Upper lobe of right lung (tissue), 1 donor: ENCODE measurements around the gene VSIR. TPM values are rescaled to one million over a fixed set of nuclear protein-coding genes. Genes with fewer than 3 reads are reported as not detected.

Source experiments
- ATAC-seq: fragments of 200-7000 bp; cut with Tn5 transposase; one replicate; pipeline ENCODE4 v1.9.1; 2020; ENCODE audit warnings: mild to moderate bottlenecking, moderate library complexity
- DNase-seq: peaks from one replicate; pipeline ENCODE4 v3.0.0-alpha.2; 2020
- H3K27ac ChIP-seq: fragments of 200-600 bp; one replicate; pipeline ENCODE4 v1.8.0; 2022
- H3K27me3 ChIP-seq: fragments of 200-600 bp; one replicate; pipeline ENCODE4 v1.8.0; 2022; ENCODE audit warnings: mild to moderate bottlenecking
- H3K36me3 ChIP-seq: fragments of 200-600 bp; one replicate; pipeline ENCODE4 v1.8.0; 2022
- H3K4me1 ChIP-seq: fragments of 200-600 bp; one replicate; pipeline ENCODE4 v1.8.0; 2022
- H3K4me3 ChIP-seq: fragments of 200-600 bp; one replicate; pipeline ENCODE4 v1.8.0; 2022; ENCODE audit warnings: mild to moderate bottlenecking
- H3K9me3 ChIP-seq: fragments of 200-600 bp; one replicate; pipeline ENCODE4 v1.8.0; 2022
- CTCF ChIP-seq: fragments of 200-600 bp; IDR thresholded peaks from one replicate; pipeline ENCODE4 v1.8.0; 2022; ENCODE audit warnings: antibody characterized with exemption
- intact Hi-C: fragments of 100-400 bp; cut with DNase I; formaldehyde crosslinking; loops from one replicate; pipeline ENCODE4 v1.11.0; 2022
- total RNA-seq: library from RNA; stranded (reverse); fragmentation: NEBNext Ultra II Directional; extraction: Animal tissue kit (Norgen Biotek cat#: 25700); gene quantifications from one replicate; pipeline ENCODE4 v1.2.1, GENCODE V29; 2021
- donor health status: DM: no; HTN: yes; CAD: no; lungs with severe emphysema.

Gene VSIR
- total RNA-seq, 1 donor from 2014 or later: 128 TPM

GRCh38 chr10:71814922-71815411 is 41.6 kb upstream of the VSIR start:
- H3K36me3 ChIP-seq: peaks cover 49% of the 10 kb centered on the region
- intact Hi-C loops: loop anchor here (10.0 kb wide), 1 partner anchor 430 kb away; no protein-coding TSS in a partner anchor

GRCh38 chr10:71812913-71813590 is 39.7 kb upstream of the VSIR start:
- H3K27ac ChIP-seq: no peak overlapping the region
- H3K4me3 ChIP-seq: no peak overlapping the region
- H3K36me3 ChIP-seq: peaks cover 30% of the 10 kb centered on the region
- peak; percentile 2 for ATAC-seq
- intact Hi-C loops: loop anchor here (10.0 kb wide), 1 partner anchor 428 kb away; no protein-coding TSS in a partner anchor
- TF ChIP-seq CTCF: no peak
- H3K9me3 ChIP-seq: no peaks in the 10 kb centered on the region
- no peaks in the 10 kb centered on the region for H3K4me1 ChIP-seq
- DNase-seq: no peak
- H3K27me3 ChIP-seq: no peaks in the 10 kb centered on the region

More at GRCh38 chr10:71814922-71815411, 41.6 kb upstream of the VSIR start:
- no peak overlapping the region for H3K4me3 ChIP-seq
- H3K9me3 ChIP-seq: no peaks in the 10 kb centered on the region
- ATAC-seq: no peak
- no peak for TF ChIP-seq CTCF
- H3K27ac ChIP-seq: no peak overlapping the region
- DNase-seq: no peak
- H3K4me1 ChIP-seq: peaks cover 5% of the 10 kb centered on the region
- H3K27me3 ChIP-seq: no peaks in the 10 kb centered on the region

- Histone ChIP-seq H3K27me3 (no peaks in the 10 kb centered on the region), H3K4me1 (no peaks in the 10 kb centered on the region), H3K9me3 (no peaks in the 10 kb centered on the region), H3K36me3 (peaks cover 22% of the 10 kb centered on the region), H3K4me3 (no peak overlapping the region), H3K27ac (no peak overlapping the region)
- peak; percentile 93 for TF ChIP-seq CTCF
- intact Hi-C loops: loop anchor here (10.0 kb wide), 1 partner anchor 427 kb away; no protein-coding TSS in a partner anchor
- peak; percentile 88 for ATAC-seq
- peak; percentile 86 for DNase-seq
Measured at GRCh38 chr10:71812016-71812912, 38.9 kb upstream of the VSIR start.

GRCh38 chr10:71811351-71811750 is 38.0 kb upstream of the VSIR start:
- no peak for ATAC-seq
- no peak for TF ChIP-seq CTCF
- Histone ChIP-seq H3K9me3 (no peaks in the 10 kb centered on the region), H3K4me1 (no peaks in the 10 kb centered on the region), H3K4me3 (no peak overlapping the region), H3K27ac (no peak overlapping the region), H3K36me3 (peaks cover 13% of the 10 kb centered on the region), H3K27me3 (no peaks in the 10 kb centered on the region)
- no peak for DNase-seq
- intact Hi-C loops: loop anchor here (10.0 kb wide), 1 partner anchor 427 kb away; no protein-coding TSS in a partner anchor

GRCh38 chr10:71810048-71810750 is 36.9 kb upstream of the VSIR start:
- Histone ChIP-seq H3K9me3 (no peaks in the 10 kb centered on the region), H3K36me3 (peaks cover 1% of the 10 kb centered on the region), H3K4me3 (no peak overlapping the region), H3K27ac (no peak overlapping the region), H3K27me3 (no peaks in the 10 kb centered on the region), H3K4me1 (no peaks in the 10 kb centered on the region)
- no peak for TF ChIP-seq CTCF
- ATAC-seq (no peak), DNase-seq (no peak)
- intact Hi-C loops: loop anchor here (10.0 kb wide), 1 partner anchor 425 kb away; no protein-coding TSS in a partner anchor
